Neuron (in vitro differentiated cells): ENCODE measurements around the gene STX12.

Experiments used
- H2AFZ ChIP-seq: one replicate; pipeline ENCODE4 v1.6.1; 2013; ENCODE audit warnings: low read depth, mild to moderate bottlenecking, inconsistent platforms, low read length, moderate library complexity
- H3K27me3 ChIP-seq: one replicate; pipeline ENCODE4 v1.6.1; 2013; ENCODE audit warnings: low read length; ENCODE audit not compliant: insufficient read depth
- H3K36me3 ChIP-seq: one replicate; pipeline ENCODE4 v1.6.1; 2013; ENCODE audit warnings: low read length; ENCODE audit not compliant: insufficient read depth
- H3K4me1 ChIP-seq: one replicate; pipeline ENCODE4 v1.6.1; 2013; ENCODE audit warnings: low read length; ENCODE audit not compliant: insufficient read depth
- H3K4me3 ChIP-seq: 2 replicates; pipeline ENCODE4 v1.5.1; 2013; ENCODE audit warnings: mild to moderate bottlenecking, low read length, moderate library complexity
- H3K9me3 ChIP-seq: one replicate; pipeline ENCODE4 v1.6.1; 2013; ENCODE audit warnings: low read length

STX12 gene

GRCh38 chr1:27772932-27773825, at the start of gene STX12:
Gene STX12, plus strand, starts transcription at chr1:27773219. Its CDS starts 89 bp downstream, at chr1:27773308.
- H3K9me3 ChIP-seq: no peaks in the 10 kb centered on the region

GRCh38 chr1:27724961-27725373, 48.1 kb upstream of the STX12 start:
- Histone ChIP-seq H3K9me3 (no peaks in the 10 kb centered on the region), H3K27me3 (no peaks in the 10 kb centered on the region), H3K4me1 (peaks cover 18% of the 10 kb centered on the region), H3K4me3 (peak overlapping the region; percentile 45), H2AFZ (peak overlapping the region; percentile 59), H3K36me3 (peaks cover 10% of the 10 kb centered on the region)

More at GRCh38 chr1:27772932-27773825, at the start of gene STX12:
- peaks cover 5% of the 10 kb centered on the region for H3K36me3 ChIP-seq
- no peaks in the 10 kb centered on the region for H3K27me3 ChIP-seq
- H3K4me1 ChIP-seq: peaks cover 11% of the 10 kb centered on the region
- H2AFZ ChIP-seq: peak within 1 kb of the TSS; percentile 26
- peak within 1 kb of the TSS; percentile 88 for H3K4me3 ChIP-seq

- Histone ChIP-seq H3K4me3 (peak within 1 kb of the TSS; percentile 67), H2AFZ (peak within 1 kb of the TSS; percentile 91), H3K36me3 (peaks cover 10% of the 10 kb centered on the region), H3K4me1 (peaks cover 16% of the 10 kb centered on the region), H3K27me3 (no peaks in the 10 kb centered on the region), H3K9me3 (no peaks in the 10 kb centered on the region)
Measured at GRCh38 chr1:27725374-27726172, 47.4 kb upstream of the STX12 start, which contains the start of gene FAM76A. Gene FAM76A, plus strand, starts transcription at chr1:27725961. Its CDS starts 120 bp downstream, at chr1:27726081.

GRCh38 chr1:27726173-27727044, 46.6 kb upstream of the STX12 start:
- H3K9me3 ChIP-seq: no peaks in the 10 kb centered on the region
- peaks cover 16% of the 10 kb centered on the region for H3K4me1 ChIP-seq
- peak overlapping the region; percentile 67 for H3K4me3 ChIP-seq
- H3K27me3 ChIP-seq: no peaks in the 10 kb centered on the region
- peaks cover 12% of the 10 kb centered on the region for H3K36me3 ChIP-seq
- peak overlapping the region; percentile 91 for H2AFZ ChIP-seq

- Histone ChIP-seq H3K4me1 (peaks cover 16% of the 10 kb centered on the region), H3K9me3 (no peaks in the 10 kb centered on the region), H3K36me3 (peaks cover 14% of the 10 kb centered on the region), H3K4me3 (peak overlapping the region; percentile 67), H2AFZ (no peak overlapping the region), H3K27me3 (no peaks in the 10 kb centered on the region)
Measured at GRCh38 chr1:27727126-27727525, 45.9 kb upstream of the STX12 start.

GRCh38 chr1:27736252-27736651, 36.8 kb upstream of the STX12 start:
- Histone ChIP-seq H3K4me3 (no peak overlapping the region), H3K36me3 (peaks cover 37% of the 10 kb centered on the region), H2AFZ (no peak overlapping the region), H3K4me1 (no peaks in the 10 kb centered on the region), H3K9me3 (no peaks in the 10 kb centered on the region), H3K27me3 (no peaks in the 10 kb centered on the region)

- no peaks in the 10 kb centered on the region for H3K27me3 ChIP-seq
- H3K36me3 ChIP-seq: peaks cover 33% of the 10 kb centered on the region
- H2AFZ ChIP-seq: no peak overlapping the region
- no peak overlapping the region for H3K4me3 ChIP-seq
- no peaks in the 10 kb centered on the region for H3K9me3 ChIP-seq
- H3K4me1 ChIP-seq: no peaks in the 10 kb centered on the region
Measured at GRCh38 chr1:27741121-27741520, 31.9 kb upstream of the STX12 start.

GRCh38 chr1:27744556-27744955, 28.5 kb upstream of the STX12 start:
- Histone ChIP-seq H3K36me3 (peaks cover 26% of the 10 kb centered on the region), H2AFZ (no peak overlapping the region), H3K4me1 (no peaks in the 10 kb centered on the region), H3K27me3 (no peaks in the 10 kb centered on the region), H3K9me3 (no peaks in the 10 kb centered on the region), H3K4me3 (no peak overlapping the region)

GRCh38 chr1:27745466-27745865, 27.6 kb upstream of the STX12 start:
- Histone ChIP-seq H3K4me3 (no peak overlapping the region), H3K27me3 (no peaks in the 10 kb centered on the region), H3K4me1 (no peaks in the 10 kb centered on the region), H3K36me3 (peaks cover 35% of the 10 kb centered on the region), H3K9me3 (no peaks in the 10 kb centered on the region), H2AFZ (no peak overlapping the region)

- no peaks in the 10 kb centered on the region for H3K27me3 ChIP-seq
- H3K9me3 ChIP-seq: no peaks in the 10 kb centered on the region
- H2AFZ ChIP-seq: no peak overlapping the region
- no peaks in the 10 kb centered on the region for H3K4me1 ChIP-seq
- H3K36me3 ChIP-seq: peaks cover 37% of the 10 kb centered on the region
- no peak overlapping the region for H3K4me3 ChIP-seq
Measured at GRCh38 chr1:27752360-27752759, 20.7 kb upstream of the STX12 start.

- no peak overlapping the region for H2AFZ ChIP-seq
- H3K9me3 ChIP-seq: no peaks in the 10 kb centered on the region
- H3K4me1 ChIP-seq: peaks cover 2% of the 10 kb centered on the region
- no peak overlapping the region for H3K4me3 ChIP-seq
- no peaks in the 10 kb centered on the region for H3K27me3 ChIP-seq
- H3K36me3 ChIP-seq: peaks cover 44% of the 10 kb centered on the region
Measured at GRCh38 chr1:27755286-27755685, 17.7 kb upstream of the STX12 start.

GRCh38 chr1:27755865-27756264, 17.2 kb upstream of the STX12 start:
- Histone ChIP-seq H3K4me3 (no peak overlapping the region), H3K9me3 (no peaks in the 10 kb centered on the region), H3K36me3 (peaks cover 40% of the 10 kb centered on the region), H2AFZ (no peak overlapping the region), H3K27me3 (no peaks in the 10 kb centered on the region), H3K4me1 (peaks cover 5% of the 10 kb centered on the region)
